Keratinocyte (primary cell): ENCODE measurements around the gene ADAMTSL1. TPM values are rescaled to one million over a fixed set of nuclear protein-coding genes. Genes with fewer than 3 reads are reported as not detected.

Experiments
- DNase-seq: peaks from one replicate; pipeline ENCODE4 v3.0.0-alpha.2; 2011; ENCODE audit warnings: low read depth, missing footprints, low spot score
- FAIRE-seq: peaks from 2 replicates; lab custom pipeline; 2011; peaks lifted over from hg19 to GRCh38; lab: Jason Lieb, UNC
- H2AFZ ChIP-seq: 2 replicates; pipeline ENCODE4 v1.6.0; 2012; ENCODE audit warnings: low read length, control low read depth, inconsistent platforms; ENCODE audit not compliant: control insufficient read depth
- H3K27ac ChIP-seq: 2 replicates; pipeline ENCODE4 v1.5.1; 2011; ENCODE audit warnings: low read length; ENCODE audit not compliant: control insufficient read depth, insufficient read depth
- H3K27me3 ChIP-seq: 3 replicates; pipeline ENCODE4 v1.6.0; 2011; ENCODE audit warnings: low read length; ENCODE audit not compliant: control insufficient read depth, insufficient read depth; ENCODE audit errors: extremely low read depth
- H3K36me3 ChIP-seq, 2 experiments: 2 replicates in 1 of 2; 3 replicates in 1 of 2; pipeline ENCODE4 v1.5.1; 2011; ENCODE audit warnings: low read length in 2 of 2, mild to moderate bottlenecking in 1 of 2; ENCODE audit not compliant: control insufficient read depth in 2 of 2, insufficient read depth in 2 of 2; ENCODE audit errors: extremely low read depth in 1 of 2
- H3K4me1 ChIP-seq: 3 replicates; pipeline ENCODE4 v1.5.1; 2011; ENCODE audit warnings: low read length; ENCODE audit not compliant: control insufficient read depth, insufficient read depth; ENCODE audit errors: extremely low read depth
- H3K4me2 ChIP-seq: 3 replicates; pipeline ENCODE4 v1.6.0; 2011; ENCODE audit warnings: low read depth, low read length; ENCODE audit not compliant: control insufficient read depth, insufficient read depth; ENCODE audit errors: extremely low read depth
- H3K4me3 ChIP-seq, 3 experiments: fragments of 200-600 bp in 1 of 3; sonication (generic) in 1 of 3; 2 replicates in 2 of 3; 3 replicates in 1 of 3; pipeline ENCODE4 v1.5.1; 2011 to 2016; ENCODE audit warnings: low read length in 3 of 3, mild to moderate bottlenecking in 3 of 3, control low read depth in 2 of 3, inconsistent platforms in 1 of 3, low read depth in 1 of 3, mixed read lengths in 1 of 3, mixed run types in 1 of 3, moderate library complexity in 1 of 3; ENCODE audit not compliant: control insufficient read depth in 2 of 3, insufficient read depth in 2 of 3; ENCODE audit errors: extremely low read depth in 1 of 3
- H3K79me2 ChIP-seq: 2 replicates; pipeline ENCODE4 v1.6.0; 2012; ENCODE audit warnings: low read length; ENCODE audit not compliant: control insufficient read depth, insufficient read depth
- H3K9ac ChIP-seq: 3 replicates; pipeline ENCODE4 v1.6.0; 2011; ENCODE audit warnings: low read length; ENCODE audit not compliant: control insufficient read depth, insufficient read depth; ENCODE audit errors: extremely low read depth
- H3K9me1 ChIP-seq: 3 replicates; pipeline ENCODE4 v1.6.0; 2011; ENCODE audit warnings: low read length; ENCODE audit not compliant: control insufficient read depth, insufficient read depth; ENCODE audit errors: extremely low read depth
- H3K9me3 ChIP-seq: 2 replicates; pipeline ENCODE4 v1.5.1; 2012; ENCODE audit warnings: low read depth, low read length; ENCODE audit not compliant: control insufficient read depth
- H4K20me1 ChIP-seq: 3 replicates; pipeline ENCODE4 v1.6.0; 2011; ENCODE audit warnings: low read length; ENCODE audit not compliant: control insufficient read depth, insufficient read depth; ENCODE audit errors: extremely low read depth
- EZH2 ChIP-seq: IDR thresholded peaks from one replicate; pipeline ENCODE4 v1.6.1; 2012; ENCODE audit warnings: inconsistent platforms, mild to moderate bottlenecking, low read length, moderate library complexity
- dilution Hi-C: fragments of 300-500 bp; cut with MboI; formaldehyde crosslinking; loops from one replicate; pipeline ENCODE4 v1.7.0; 2020; ENCODE audit warnings: low sequenced_read_pairs; ENCODE audit not compliant: extremely low pct_ligation_motif_present
- polyA plus RNA-seq, 5 experiments: library from polyadenylated mRNA; depleted of rRNA in 3 of 5; stranded (reverse) in 3 of 5; stranded (forward) in 1 of 5; unstranded in 1 of 5; fragments of >200 nt; gene quantifications; 1 replicate in 1 of 5; 2 replicates in 3 of 5; 3 replicates in 1 of 5; pipeline versions ENCODE4 v1.2.1 to v1.2.3, GENCODE V29; 2011 to 2012; ENCODE audit warnings: missing spikeins in 2 of 5, low read depth in 1 of 5, low replicate concordance in 1 of 5
- TF ChIP-seq, protein P1 (sequence below), 3 experiments: IDR thresholded peaks in 1 of 3; conservative IDR thresholded peaks in 1 of 3; optimal IDR thresholded peaks in 1 of 3; 2 replicates in 2 of 3; 3 replicates in 1 of 3; pipeline versions ENCODE3 to v1.5.1; 2011; ENCODE audit warnings: low read length in 3 of 3, mild to moderate bottlenecking in 3 of 3, moderate library complexity in 2 of 3, control low read depth in 1 of 3, inconsistent platforms in 1 of 3; ENCODE audit not compliant: insufficient read depth in 2 of 3; ENCODE audit errors: extremely low read depth in 1 of 3

ADAMTSL1 gene
- polyA plus RNA-seq, 1 donor (not counting 4 experiments of a cell fraction or from before 2014, with no cell fraction given), result 1.1 TPM

DNA sequence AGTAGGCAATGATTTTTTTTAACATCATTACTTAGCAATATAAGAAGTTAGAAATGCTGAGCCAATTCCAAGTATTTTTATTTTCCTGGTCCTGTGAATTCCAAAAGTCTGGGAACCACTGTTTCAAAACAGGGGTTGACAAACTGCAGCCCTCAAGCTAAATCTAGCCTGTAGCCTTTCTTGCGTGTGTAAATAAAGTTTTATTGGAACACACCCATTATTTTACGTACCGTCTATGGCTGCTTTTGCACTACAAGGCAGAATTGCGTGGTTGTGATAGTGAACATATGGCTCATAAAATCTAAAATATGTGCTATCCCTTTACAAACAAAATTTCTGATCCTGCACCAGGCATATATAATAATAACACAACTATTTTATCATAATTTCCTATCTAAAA is 280.0 kb downstream of the ADAMTSL1 start:
- Histone ChIP-seq H3K79me2 (no peaks in the 10 kb centered on the region), H3K9me3 (no peaks in the 10 kb centered on the region), H3K9me1 (no peaks in the 10 kb centered on the region), H3K9ac (no peak overlapping the region), H3K27ac (no peak overlapping the region), H3K27me3 (no peaks in the 10 kb centered on the region), H3K4me3 (no peak overlapping the region), H3K4me2 (no peak overlapping the region), H2AFZ (no peak overlapping the region), H4K20me1 (no peaks in the 10 kb centered on the region), H3K36me3 (no peaks in the 10 kb centered on the region), H3K4me1 (no peaks in the 10 kb centered on the region)
- dilution Hi-C loops, result no loop called here
- no peak for FAIRE-seq
- no peak for DNase-seq
- TF ChIP-seq EZH2, result no peak
- TF ChIP-seq, protein P1, sequence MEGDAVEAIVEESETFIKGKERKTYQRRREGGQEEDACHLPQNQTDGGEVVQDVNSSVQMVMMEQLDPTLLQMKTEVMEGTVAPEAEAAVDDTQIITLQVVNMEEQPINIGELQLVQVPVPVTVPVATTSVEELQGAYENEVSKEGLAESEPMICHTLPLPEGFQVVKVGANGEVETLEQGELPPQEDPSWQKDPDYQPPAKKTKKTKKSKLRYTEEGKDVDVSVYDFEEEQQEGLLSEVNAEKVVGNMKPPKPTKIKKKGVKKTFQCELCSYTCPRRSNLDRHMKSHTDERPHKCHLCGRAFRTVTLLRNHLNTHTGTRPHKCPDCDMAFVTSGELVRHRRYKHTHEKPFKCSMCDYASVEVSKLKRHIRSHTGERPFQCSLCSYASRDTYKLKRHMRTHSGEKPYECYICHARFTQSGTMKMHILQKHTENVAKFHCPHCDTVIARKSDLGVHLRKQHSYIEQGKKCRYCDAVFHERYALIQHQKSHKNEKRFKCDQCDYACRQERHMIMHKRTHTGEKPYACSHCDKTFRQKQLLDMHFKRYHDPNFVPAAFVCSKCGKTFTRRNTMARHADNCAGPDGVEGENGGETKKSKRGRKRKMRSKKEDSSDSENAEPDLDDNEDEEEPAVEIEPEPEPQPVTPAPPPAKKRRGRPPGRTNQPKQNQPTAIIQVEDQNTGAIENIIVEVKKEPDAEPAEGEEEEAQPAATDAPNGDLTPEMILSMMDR (optimal IDR thresholded peaks at IDR 0.05 in 1 of 3, IDR thresholded peaks at IDR 0.05 in 1 of 3, conservative IDR thresholded peaks at IDR 0.05 in 1 of 3; ENCODE audit: extremely low read depth in 1 of 3, insufficient read depth in 2 of 3, low read length in 3 of 3), result no peak

DNA sequence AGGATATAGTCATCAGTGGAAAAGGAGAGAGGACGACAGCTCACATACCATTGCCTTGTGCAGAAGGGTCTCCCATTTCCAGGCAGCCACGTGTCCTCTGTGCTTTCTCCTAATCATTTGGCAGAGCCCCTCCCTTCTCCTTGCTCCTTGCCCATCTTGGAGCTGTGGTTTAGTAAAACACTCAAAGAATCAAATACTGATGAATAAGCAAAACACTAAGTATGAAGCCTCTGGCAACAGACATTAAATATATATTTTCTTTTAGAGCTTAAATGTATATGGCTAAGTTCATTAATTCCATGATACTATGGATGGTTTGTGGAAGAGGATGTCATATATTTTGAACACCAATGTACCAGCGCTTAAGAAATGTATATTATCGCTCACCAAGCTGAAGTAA is 280.6 kb downstream of the ADAMTSL1 start:
- Histone ChIP-seq H2AFZ (no peak overlapping the region), H4K20me1 (no peaks in the 10 kb centered on the region), H3K36me3 (no peaks in the 10 kb centered on the region), H3K9me1 (no peaks in the 10 kb centered on the region), H3K9me3 (no peaks in the 10 kb centered on the region), H3K79me2 (no peaks in the 10 kb centered on the region), H3K4me2 (no peak overlapping the region), H3K4me3 (no peak overlapping the region), H3K27ac (no peak overlapping the region), H3K9ac (no peak overlapping the region), H3K27me3 (no peaks in the 10 kb centered on the region), H3K4me1 (no peaks in the 10 kb centered on the region)
- FAIRE-seq, result no peak
- dilution Hi-C loops, result no loop called here
- no peak for TF ChIP-seq EZH2
- TF ChIP-seq, protein P1 (optimal IDR thresholded peaks at IDR 0.05 in 1 of 3, IDR thresholded peaks at IDR 0.05 in 1 of 3, conservative IDR thresholded peaks at IDR 0.05 in 1 of 3; ENCODE audit: extremely low read depth in 1 of 3, insufficient read depth in 2 of 3, low read length in 3 of 3), result no peak
- DNase-seq, result no peak
